ENCODE data around the gene CFI. TPM values are rescaled to one million over a fixed set of nuclear protein-coding genes. Genes with fewer than 3 reads are reported as not detected.
A peak's percentile ranks its signal among the peaks of the same experiment; 100 is the strongest.
"Not testable (repeated sequence)": the region's sequence is repeated elsewhere in the genome, so short reads cannot be mapped to it uniquely, and the experiment has no call there.

Gene CFI
- total and polyA plus RNA-seq, 3 donors from 2014 or later: 4.3 to 26.0 (median 24.5) TPM

GRCh38 chr4:109787807-109788206 is 14.0 kb downstream of the CFI start:
- WGBS, 2 donors: 91 to 92% methylated on average over 1 of the region's 1 CpG
- no peak overlapping the region for H3K27ac ChIP-seq
- no peak for DNase-seq

GRCh38 chr4:109786846-109787245 is 15.0 kb downstream of the CFI start:
- DNase-seq: no peak
- Histone ChIP-seq H3K36me3 (ENCODE audit: low read depth, missing control alignments) (no peaks in the 10 kb centered on the region), H3K9me3 (no peaks in the 10 kb centered on the region), H3K4me1 (no peaks in the 10 kb centered on the region), H3K4me3 (no peak overlapping the region), H3K27ac (no peak overlapping the region), H3K27me3 (no peaks in the 10 kb centered on the region)
- intact Hi-C loops (cut with DNase I; ENCODE audit: low total_unique reads): no loop called here
- TF ChIP-seq POLR2A (IDR thresholded peaks at IDR 0.05) (no peak), CTCF (IDR thresholded peaks at IDR 0.05) (no peak)
- 72 to 88% methylated on average over 1 of the region's 1 CpG for WGBS, 2 donors

More at GRCh38 chr4:109787807-109788206, 14.0 kb downstream of the CFI start:
- intact Hi-C loops (cut with DNase I; ENCODE audit: low total_unique reads): no loop called here
- H3K4me3 ChIP-seq: no peak overlapping the region
- H3K4me1 ChIP-seq: no peaks in the 10 kb centered on the region
- H3K27me3 ChIP-seq: no peaks in the 10 kb centered on the region
- TF ChIP-seq POLR2A (IDR thresholded peaks at IDR 0.05) (no peak), CTCF (IDR thresholded peaks at IDR 0.05) (no peak)
- H3K9me3 ChIP-seq: no peaks in the 10 kb centered on the region
- H3K36me3 ChIP-seq (ENCODE audit: low read depth, missing control alignments): no peaks in the 10 kb centered on the region

GRCh38 chr4:109782092-109782491 is 19.7 kb downstream of the CFI start:
- 90 to 93% methylated on average over 2 of the region's 2 CpGs for WGBS, 2 donors
- H3K4me3 ChIP-seq; H3K36me3 ChIP-seq (ENCODE audit: low read depth, missing control alignments); H3K27ac ChIP-seq; intact Hi-C loops (cut with DNase I; ENCODE audit: low total_unique reads); H3K9me3 ChIP-seq; H3K4me1 ChIP-seq; DNase-seq; H3K27me3 ChIP-seq: not testable (repeated sequence)

- no peaks in the 10 kb centered on the region for H3K36me3 ChIP-seq (ENCODE audit: low read depth, missing control alignments)
- H3K27me3 ChIP-seq: no peaks in the 10 kb centered on the region
- WGBS, 2 donors: 48 to 49% methylated on average over 5 of the region's 5 CpGs
- no peak overlapping the region for H3K27ac ChIP-seq
- no peaks in the 10 kb centered on the region for H3K9me3 ChIP-seq
- H3K4me3 ChIP-seq: no peak overlapping the region
- no peaks in the 10 kb centered on the region for H3K4me1 ChIP-seq
- no peak for DNase-seq
- TF ChIP-seq CTCF (IDR thresholded peaks at IDR 0.05) (no peak), POLR2A (IDR thresholded peaks at IDR 0.05) (no peak)
- intact Hi-C loops (cut with DNase I; ENCODE audit: low total_unique reads): no loop called here
Observed at GRCh38 chr4:109764789-109765402, 36.9 kb downstream of the CFI start.

- intact Hi-C loops (cut with DNase I; ENCODE audit: low total_unique reads): no loop called here
- WGBS, 2 donors: 12 to 27% methylated on average over 2 of the region's 2 CpGs
- DNase-seq: peak; percentile 56
Observed at GRCh38 chr4:109764376-109764775, 37.4 kb downstream of the CFI start.

More at GRCh38 chr4:109764376-109764775, 37.4 kb downstream of the CFI start:
- no peaks in the 10 kb centered on the region for H3K4me1 ChIP-seq
- no peaks in the 10 kb centered on the region for H3K27me3 ChIP-seq
- TF ChIP-seq POLR2A (IDR thresholded peaks at IDR 0.05) (no peak), CTCF (IDR thresholded peaks at IDR 0.05) (no peak)
- no peak overlapping the region for H3K4me3 ChIP-seq
- no peaks in the 10 kb centered on the region for H3K9me3 ChIP-seq
- H3K36me3 ChIP-seq (ENCODE audit: low read depth, missing control alignments): no peaks in the 10 kb centered on the region
- H3K27ac ChIP-seq: no peak overlapping the region
